GM18951 (cell line): ENCODE measurements around the gene OR4C3.
"Not testable (repeated sequence)": the region's sequence is repeated elsewhere in the genome, so short reads cannot be mapped to it uniquely, and the experiment has no call there.

Experiments
- POLR2A ChIP-seq: IDR thresholded peaks from 4 replicates; pipeline ENCODE4 v1.6.1; 2011; ENCODE audit warnings: mild to moderate bottlenecking; ENCODE audit not compliant: insufficient read length, insufficient read depth; ENCODE audit errors: extremely low read depth
- in situ Hi-C: fragments of 300-500 bp; cut with MboI; formaldehyde crosslinking; loops from one replicate; pipeline ENCODE4 v1.12.0; 2022; ENCODE audit warnings: low sequenced_read_pairs, mixed read lengths, inconsistent platforms; ENCODE audit not compliant: unreplicated experiment

Gene OR4C3

DNA sequence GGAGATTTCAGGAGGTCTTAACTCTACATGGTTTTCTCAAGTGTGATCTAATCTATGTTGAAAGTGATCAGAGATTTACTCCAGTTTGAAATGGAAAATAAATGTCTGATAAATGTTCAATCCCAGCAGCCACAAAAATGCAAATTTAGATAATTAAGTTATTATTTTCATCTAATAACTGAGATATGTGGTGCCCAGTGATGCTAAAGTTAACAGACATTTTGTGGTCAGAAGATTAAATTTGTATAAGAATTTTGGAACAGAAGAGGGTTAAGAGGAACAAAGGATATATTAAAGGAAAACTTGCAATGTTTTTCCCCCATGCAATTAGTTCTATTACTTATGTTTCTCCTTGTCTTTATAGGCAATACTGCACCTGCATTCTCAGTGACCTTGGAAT, at the start of gene OR4C3:
OR4C3 (plus strand) TSS at position 301 of the 400 bp plus-strand sequence. CDS start 102 bp downstream, outside the sequence.
- in situ Hi-C loops, result not testable (repeated sequence)

- TF ChIP-seq POLR2A, result no peak
- in situ Hi-C loops, result no loop called here
Observed at GRCh38 chr11:48305923-48306322, 18.8 kb upstream of the OR4C3 start, which contains the start of gene OR4S1. OR4S1 (plus strand) TSS chr11:48306223; CDS start chr11:48306223, 0 bp downstream.

DNA sequence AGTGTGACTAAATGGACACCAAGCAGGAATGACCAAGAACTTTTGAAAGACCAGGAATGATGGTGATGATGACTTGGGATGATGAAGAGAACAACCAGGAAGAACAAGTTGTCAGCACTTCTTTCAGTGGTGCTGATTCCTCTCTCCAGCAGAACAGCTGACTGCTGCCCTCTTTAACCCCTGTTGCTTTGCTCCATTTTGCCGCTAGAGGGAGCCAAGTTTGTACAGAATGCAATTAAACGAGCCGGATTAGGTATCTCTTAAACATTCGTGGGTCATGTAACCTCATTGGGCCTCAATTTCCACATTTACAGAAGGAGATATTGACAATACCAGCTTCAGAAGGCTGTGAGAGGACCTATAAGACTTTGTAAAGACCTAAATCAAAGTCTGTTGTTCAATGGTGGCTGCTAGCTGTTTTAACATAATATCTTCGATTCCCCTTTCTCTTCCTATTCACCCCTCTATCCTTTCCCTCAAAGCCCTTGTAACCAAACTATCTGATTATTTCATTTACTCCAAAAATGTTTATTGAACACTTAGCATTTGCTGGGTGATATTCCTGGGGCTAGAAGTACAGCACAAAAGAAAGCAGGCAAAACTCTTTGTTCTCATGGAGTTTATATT, 16.8 kb upstream of the OR4C3 start:
- in situ Hi-C loops, result no loop called here
- TF ChIP-seq POLR2A, result no peak

DNA sequence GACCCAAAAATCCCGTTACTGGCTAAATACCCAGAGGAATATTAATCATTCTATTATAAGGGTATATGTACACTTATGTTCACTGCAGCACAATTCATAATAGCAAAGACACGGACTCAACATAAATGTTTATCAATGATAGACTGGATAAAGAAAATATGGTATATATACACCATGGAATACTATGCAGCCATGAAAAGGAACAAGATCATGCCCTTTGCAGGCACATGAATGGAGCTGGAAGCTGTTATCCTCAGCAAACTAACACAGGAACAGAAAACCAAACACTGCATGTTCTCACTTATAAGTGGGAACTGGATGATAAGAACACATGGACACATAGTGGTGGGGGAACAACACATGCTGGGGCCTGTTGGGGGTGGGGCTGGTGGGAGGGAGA, 11.1 kb upstream of the OR4C3 start:
- in situ Hi-C loops, result not testable (repeated sequence)

GRCh38 chr11:48319813-48320212, 4.9 kb upstream of the OR4C3 start:
- in situ Hi-C loops, result not testable (repeated sequence)

DNA sequence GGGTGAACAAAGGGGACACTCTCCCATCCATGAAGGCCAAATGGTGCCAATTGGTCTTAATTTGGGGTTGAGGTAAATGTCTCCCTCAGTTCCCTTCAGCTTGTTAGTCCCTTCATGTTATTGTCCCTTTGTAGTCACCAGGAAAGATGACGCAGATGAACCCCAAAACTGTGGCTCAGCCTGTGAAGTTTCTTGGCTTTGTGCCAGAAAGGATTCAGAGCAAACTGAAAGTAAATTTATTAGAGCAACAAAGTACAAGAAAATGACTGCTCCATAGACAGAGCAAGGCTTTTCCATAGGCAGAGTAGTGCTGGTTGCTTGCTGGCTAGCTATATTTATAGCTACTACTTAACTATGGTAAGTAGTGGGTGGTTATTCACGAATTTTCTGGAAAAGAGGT, 16.7 kb downstream of the OR4C3 start:
- in situ Hi-C loops, result no loop called here
- TF ChIP-seq POLR2A, result no peak

DNA sequence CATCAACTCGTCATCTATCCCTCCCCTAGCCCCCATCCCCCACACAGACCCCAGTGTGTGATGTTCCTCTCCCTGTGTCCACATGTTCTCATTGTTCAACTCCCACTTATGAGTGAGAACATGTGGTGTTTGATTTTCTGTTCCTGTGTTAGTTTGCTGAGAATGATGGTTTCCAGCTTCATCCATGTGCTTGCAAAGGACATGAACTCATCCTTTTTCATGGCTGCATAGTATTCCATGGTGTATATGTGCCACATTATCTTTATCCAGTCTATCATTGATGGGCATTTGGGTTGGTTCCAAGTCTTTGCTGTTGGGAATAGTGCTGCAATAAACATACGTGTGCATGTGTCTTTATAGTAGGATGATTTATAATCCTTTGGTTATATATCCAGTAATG, 17.8 kb downstream of the OR4C3 start:
- in situ Hi-C loops, result not testable (repeated sequence)

DNA sequence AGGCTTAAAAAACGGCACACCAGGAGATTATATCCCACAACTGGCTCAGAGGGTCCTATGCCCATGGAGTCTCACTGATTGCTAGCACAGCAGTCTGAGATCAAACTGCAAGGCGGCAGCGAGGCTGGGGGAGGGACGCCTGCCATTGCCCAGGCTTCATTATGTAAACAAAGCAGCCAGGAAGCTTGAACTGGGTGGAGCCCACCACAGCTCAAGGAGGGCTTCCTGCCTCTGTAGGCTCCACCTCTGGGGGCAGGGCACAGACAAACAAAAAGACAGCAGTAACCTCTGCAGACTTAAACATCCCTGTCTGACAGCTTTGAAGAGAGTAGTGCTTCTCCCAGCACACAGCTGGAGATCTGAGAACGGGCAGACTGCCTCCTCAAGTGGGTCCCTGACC, 21.6 kb downstream of the OR4C3 start:
- in situ Hi-C loops, result not testable (repeated sequence)

GRCh38 chr11:48354013-48354412, 29.3 kb downstream of the OR4C3 start:
- TF ChIP-seq POLR2A, result no peak
- in situ Hi-C loops, result no loop called here

- in situ Hi-C loops, result no loop called here
- no peak for TF ChIP-seq POLR2A
Observed at GRCh38 chr11:48354677-48355076, 30.0 kb downstream of the OR4C3 start.

GRCh38 chr11:48361289-48361688, 36.6 kb downstream of the OR4C3 start:
- in situ Hi-C loops, result not testable (repeated sequence)

- no peak for TF ChIP-seq POLR2A
- in situ Hi-C loops, result no loop called here
Observed at GRCh38 chr11:48366365-48366764, 41.6 kb downstream of the OR4C3 start, which contains the start of gene OR4C5. OR4C5 (minus strand) TSS chr11:48366465; CDS start chr11:48366465, 0 bp downstream.
